UCSD-AML1 (cell line): ENCODE measurements around the gene IL5.
"Not testable (repeated sequence)": the region's sequence is repeated elsewhere in the genome, so short reads cannot be mapped to it uniquely, and the experiment has no call there.

Experiments
- DNase-seq: peaks from one replicate; lab custom pipeline; 2025; ENCODE audit not compliant: unreplicated experiment; lab: John Stamatoyannopoulos, UW

Gene IL5

DNA sequence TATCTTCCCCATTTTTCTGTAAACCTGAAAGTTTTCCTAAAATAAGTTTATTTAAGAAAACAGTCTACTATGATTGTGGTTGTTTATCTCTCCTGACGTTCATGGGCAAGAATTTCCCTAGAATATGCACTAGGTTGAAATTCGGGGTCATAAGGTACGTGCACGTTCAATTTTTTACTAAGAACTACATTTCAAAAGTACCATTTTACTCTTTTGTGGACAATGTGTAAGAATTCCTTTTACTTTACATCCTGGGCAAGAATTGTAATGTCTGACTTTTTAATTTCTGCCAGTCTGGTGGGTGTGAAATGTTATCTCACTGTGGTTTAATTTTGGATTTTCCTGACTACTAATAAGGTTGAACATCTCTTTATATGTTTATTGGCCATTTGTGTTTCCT lies 12.4 kb downstream of the IL5 start:
- DNase-seq, result no peak

DNA sequence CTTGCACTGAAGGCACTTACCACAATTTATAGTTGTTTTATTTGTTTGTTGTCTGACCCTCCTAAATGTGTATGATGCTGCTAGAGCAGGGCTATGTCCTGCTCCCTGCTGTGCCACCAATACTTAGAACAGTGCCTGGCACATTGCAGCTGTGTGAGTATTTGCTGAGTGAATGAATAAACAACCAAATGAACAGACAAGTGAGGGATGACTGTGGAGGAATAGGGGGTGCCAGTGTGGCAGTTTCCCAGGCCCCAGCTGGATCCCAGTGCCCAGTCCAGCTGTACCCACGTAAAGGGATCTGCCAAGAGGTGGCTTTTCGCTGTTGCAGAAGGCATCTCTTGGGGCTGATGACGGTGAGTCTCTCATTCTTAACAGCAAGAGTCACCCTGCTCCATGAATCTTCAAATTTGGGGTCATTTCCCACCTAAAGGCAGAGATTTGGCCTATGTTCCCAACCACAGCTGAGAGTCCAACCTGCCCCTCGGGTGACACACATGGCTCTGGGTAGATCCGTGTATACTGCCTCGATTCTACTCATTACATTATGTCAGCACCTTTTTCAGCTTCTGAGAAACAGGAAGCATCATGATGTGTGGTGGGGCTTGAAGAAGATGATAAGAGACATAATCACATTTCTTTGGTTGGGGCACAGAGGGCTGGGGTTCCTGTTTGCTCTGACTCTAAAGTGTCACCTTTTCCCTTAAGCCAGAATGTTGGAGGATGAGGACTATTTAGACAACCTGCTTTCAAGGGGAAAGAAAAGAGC lies 14.3 kb downstream of the IL5 start:
- DNase-seq, result peak; percentile 21

DNA sequence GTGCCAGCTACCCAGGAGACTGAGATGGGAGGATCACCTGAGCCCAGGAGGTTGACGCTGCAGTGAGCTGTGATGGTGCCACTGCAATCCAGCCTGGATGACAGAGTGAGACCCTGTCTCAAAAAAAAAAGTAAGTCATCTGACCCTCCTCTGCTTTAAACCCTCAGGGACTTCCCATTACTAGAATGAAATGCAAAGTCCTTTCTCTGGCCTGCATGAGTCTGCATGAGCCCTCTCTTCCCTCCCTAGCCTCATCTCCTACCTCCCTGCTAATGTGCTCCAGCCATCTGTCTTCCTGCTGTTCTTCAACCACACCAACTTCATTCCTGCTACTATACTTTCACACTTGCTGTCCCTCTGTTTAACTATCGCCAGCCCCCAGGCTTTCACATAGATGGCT lies 15.3 kb downstream of the IL5 start:
- no peak for DNase-seq

DNA sequence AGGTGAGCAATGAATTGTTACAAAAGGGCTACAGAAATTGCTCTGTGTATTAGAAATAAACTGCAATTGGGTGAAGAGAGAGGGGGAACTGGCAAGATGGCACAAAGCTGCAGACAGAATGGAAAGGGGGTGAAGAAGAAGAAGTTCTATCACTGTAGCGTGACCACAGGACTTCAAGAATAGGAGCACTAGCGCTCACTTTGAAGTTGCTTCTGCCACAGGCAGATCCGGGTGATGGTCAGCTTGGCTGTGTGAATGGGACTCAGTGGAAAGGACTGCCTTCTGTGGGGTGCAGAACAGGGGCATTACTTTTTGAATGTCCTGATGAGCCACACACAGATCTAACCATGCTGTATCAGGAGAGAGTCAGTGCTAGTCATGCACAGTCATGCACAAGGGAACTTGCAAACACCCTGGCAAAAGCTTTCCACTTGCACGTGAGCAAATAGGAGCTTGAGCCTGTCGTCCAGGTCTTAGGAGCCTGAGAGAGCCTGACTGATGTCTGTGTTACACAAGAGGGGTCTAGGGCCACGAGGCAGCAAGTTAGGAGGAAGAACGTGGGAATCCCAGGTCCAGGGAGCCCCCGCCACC lies 16.3 kb downstream of the IL5 start:
- peak; percentile 24 for DNase-seq

DNA sequence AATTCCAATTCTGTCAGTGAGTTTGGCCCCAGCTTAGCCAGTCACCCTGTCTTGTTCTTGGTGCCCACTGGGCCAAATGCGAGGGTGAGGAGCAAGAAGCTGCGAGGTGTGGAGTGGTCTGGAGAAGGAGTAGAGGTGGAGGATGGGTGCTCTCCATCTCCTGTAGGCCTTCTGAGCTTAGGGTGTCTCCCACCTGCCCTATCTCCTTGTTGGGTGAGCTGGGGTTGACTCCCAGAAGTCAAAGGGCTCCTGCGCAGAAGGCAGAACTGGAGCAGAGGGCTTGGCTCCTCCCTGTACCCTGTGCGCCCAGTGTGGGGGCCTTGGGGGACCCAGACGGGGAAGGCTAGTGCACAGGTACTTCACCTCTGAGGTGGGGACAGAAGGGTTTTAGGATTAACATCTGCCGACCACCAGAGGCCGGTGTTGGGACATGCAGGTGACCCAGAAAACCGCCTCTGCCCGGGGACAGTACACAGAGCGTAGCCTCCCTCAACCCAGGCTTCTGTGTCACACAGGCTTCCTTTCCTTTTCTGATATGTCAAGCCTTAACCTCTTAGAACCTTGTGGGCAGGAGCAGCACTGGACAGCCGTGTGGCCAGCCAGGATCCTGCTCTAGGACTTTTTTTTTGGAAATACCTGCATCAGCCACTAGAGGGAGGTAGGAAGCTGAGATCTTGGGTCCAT lies 16.9 kb downstream of the IL5 start:
- peak; percentile 38 for DNase-seq

DNA sequence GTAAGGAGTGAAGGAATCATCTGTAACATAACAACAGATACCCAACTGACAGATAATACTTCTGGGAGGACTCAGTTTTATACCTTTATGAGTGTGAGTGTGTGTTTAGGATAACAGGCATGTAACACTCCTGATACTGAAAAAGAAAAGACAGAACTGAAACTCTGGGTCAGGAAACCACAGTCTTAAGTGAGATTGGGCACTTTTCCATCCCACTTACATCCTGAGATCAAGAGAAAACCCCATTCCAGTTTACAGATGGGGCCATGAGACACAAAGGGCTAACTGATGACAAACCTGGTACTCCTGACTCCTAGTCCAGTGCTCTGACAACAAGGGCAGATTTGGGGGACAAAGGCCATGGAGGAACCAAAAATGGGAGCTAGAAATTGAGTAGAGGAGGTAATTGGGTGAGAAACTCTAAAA lies 18.0 kb downstream of the IL5 start:
- no peak for DNase-seq

DNA sequence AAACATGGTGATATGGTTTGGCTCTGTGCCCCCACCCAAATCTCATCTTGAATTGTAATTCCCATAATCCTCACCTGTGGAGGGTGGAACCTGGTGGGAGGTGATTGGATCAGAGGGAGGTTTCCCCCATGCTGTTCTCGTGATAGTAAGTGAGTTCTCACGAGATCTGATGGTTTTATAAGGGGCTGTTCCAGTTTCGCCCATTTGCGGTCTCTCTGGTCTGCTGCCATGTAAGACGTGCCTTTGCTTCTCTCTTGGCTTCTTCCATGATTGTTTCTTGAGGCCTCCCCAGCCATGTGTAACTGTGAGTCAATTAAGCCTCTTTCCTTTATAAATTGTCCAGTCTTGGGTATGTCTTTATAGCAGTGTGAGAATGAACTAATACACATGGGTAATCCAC lies 18.4 kb downstream of the IL5 start:
- not testable (repeated sequence) for DNase-seq

DNA sequence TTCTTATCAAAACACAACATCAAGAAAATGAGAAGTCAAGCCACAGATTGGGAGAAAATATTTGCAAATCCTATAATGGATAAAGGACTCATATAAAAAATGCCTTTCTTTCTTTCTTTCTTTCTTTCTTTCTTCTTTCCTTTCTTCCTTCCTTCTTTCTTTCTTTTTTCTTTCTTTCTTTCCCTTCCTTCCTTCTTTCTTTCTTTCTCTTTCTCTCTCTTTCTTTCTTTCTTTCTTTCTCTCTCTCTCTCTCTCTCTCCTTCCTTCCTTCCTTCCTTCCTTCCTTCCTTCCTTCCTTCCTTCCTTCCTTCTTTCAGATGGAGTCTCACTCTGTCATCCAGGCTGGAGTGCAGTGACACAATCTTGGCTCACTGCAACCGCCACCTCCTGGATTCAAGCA lies 21.3 kb downstream of the IL5 start:
- DNase-seq, result not testable (repeated sequence)

DNA sequence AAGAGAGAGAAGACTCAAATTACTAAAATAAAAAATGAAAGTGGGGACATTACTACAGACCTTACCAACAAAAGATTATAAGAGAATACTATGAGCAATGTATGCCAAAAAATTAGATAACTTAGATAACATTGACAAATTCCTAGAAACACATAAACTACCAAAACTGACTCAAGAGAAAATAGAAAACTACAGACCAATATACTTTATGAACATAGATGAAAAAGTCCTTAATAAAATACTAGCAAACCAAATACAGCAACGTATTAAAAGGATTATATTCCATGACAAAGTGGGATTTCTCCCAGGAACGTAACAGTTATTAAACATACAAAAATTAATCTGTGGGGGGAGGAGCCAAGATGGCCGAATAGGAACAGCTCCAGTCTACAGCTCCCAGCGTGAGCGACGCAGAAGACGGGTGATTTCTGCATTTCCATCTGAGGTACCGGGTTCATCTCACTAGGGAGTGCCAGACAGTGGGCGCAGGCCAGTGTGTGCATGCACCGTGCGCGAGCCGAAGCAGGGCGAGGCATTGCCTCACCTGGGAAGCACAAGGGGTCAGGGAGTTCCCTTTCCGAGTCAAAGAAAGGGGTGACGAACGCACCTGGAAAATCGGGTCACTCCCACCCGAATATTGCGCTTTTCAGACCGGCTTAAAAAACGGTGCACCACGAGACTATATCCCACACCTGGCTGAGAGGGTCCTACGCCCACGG lies 29.5 kb downstream of the IL5 start:
- DNase-seq, result not testable (repeated sequence)

DNA sequence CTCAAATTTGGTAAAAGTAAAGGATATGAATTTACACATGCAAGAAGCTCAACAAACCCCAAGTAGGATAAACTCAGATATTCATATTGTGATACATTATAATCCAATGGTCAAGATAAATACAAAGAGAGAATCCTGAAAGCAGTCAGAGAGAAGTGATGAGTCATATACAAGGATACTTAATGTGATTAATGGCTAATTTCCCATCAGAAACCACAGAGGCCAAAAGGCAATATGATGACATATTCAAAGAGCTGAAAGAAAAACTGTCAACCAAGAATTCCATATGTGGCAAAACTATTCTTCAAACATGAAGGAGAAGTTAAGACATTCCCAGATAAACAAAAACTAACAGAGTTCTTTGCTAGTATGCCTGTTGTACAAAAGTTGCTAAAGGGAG lies 33.2 kb downstream of the IL5 start:
- no peak for DNase-seq

DNA sequence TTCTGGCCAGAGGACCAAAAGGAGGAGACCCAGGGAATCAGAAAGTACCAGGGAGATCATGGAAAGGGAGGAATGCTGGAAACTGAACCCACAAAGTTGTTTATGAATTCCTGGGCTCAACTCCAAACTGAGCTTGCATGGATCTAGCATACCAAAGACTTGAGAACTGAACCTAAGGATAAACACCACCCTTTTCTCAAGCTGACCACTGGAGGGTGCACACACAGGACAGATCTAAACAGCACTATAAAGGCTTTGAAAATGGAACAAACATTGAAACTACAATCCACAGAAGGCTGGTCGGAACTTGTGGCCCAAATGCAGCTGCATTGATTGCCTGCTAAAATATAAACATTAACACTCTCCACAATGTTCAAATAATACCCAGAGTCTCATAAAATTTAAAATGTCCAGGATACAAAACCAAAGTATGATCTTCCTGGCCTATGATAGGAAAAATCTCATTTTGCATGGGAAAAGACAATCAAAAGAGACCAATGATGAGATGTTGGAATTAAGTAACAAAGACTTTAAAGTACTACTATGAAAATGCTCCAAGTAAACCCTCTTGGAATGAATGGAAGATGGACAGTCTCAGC lies 37.1 kb downstream of the IL5 start:
- DNase-seq, result no peak

DNA sequence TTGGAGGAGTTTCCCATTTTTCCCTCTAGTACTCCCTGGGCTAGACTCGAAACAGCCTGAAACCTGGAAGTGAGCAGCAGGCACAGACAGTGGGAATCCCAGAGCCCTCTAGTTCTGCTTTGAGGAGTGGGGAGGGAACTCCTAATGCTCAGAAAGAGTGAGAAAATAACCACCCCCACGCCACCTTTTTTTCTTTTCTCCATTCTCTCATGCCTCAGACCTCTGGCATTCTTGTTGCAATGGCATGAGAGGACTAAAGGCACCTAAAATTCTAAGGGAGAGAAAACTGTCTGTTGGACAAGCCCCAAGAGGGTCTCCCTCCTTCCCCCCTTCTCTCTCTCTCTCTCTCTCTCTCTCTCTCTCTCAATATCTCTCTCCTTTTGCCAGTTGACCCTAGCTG lies 37.7 kb downstream of the IL5 start:
- no peak for DNase-seq

DNA sequence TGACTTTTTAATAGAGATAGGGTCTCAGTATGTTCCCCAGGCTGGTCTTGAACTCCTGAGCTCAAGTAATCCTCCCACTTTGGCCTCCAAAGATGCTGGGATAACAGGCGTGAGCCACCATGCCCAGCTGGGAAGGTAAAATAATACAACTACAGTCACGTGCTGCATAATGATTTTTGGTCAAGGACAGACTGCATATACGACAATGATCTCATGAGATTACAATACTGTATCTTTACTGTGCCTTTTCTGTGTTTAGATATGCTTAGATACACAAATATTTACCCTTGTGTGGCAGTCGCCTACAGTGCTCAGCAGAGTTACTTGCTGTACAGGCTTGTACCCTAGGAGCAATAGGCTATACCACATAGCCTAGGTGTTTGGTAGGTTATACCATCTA lies 38.6 kb downstream of the IL5 start:
- DNase-seq, result no peak

DNA sequence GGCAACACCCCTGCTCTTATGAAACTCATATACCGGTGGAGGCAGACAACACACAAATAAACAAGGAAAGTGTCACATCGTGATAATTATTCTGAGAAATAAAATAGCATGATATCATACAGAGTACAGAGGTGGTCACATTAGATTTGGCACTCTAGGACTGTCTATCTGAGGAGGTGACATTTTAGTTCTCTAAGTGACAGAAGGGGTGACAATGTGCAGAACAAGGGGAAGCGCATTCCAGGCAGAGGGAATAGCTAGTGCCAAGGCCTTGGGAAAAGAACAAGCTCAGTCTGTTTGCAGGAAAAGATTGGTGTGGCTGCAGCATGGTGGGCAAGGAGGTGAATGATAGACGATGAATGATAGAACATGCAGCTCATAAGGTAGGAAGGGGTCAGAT lies 40.1 kb downstream of the IL5 start:
- no peak for DNase-seq

DNA sequence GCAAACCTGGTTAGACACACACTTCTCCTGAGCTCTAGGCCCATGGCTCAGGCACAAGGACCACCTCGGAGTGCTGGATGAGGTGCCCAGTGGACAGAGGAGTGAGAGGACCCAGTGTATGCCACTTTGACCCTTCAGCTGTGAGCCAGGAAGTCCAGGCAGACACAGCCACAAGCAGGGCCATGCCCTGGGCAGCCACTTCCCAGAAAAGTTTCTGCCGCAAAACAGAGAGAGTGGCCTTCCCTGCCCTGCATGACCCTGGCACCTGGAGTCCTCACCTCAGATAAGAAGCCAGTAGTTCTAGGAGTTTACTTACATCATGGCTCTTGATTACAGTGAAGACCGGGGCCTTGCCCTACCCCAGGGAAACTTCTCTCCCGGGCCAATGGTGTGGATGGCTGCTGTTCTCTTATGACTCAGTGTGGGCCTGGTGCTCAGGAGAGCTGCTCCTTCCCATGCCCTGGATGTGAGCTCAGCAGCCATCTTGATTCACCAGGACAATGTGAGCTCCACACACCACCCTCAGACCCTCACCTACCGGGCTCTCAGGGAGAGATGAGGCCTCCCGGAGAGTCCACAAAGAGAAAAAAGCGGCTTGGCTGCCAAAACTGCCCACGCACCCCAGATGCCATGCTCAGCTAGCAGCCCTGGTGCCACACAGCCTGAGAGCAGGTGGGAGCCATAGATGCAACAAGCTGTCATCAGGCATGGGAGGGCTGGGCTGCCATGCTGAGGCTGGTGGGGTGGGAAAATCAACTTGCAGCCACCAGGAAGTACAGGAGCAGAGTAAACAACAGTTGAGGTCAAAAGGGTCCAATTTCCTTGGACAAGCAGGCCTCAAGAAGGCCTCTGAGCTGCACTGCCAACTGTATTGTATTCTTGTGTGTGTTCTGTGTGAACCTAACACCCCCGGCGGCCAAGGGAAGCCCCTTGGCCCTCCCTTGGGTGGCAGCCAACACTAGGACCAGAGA lies 41.1 kb downstream of the IL5 start:
- no peak for DNase-seq

DNA sequence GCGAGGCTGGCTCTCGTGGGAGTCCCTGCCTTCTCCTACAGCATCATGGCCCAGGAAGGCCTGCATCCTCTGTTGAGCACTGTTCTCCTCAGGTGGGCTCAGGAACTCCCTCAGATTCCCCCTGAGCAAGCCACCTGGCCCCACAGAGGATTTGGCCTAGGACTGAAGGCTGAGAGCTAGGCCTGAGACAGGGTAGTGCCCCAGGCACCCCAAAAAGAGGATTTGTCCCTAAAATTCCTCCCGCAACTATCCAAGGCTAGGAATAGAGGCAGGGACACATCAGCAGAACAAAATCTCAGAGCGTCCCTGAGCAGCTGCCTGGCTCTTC lies 41.7 kb downstream of the IL5 start:
- DNase-seq, result no peak

DNA sequence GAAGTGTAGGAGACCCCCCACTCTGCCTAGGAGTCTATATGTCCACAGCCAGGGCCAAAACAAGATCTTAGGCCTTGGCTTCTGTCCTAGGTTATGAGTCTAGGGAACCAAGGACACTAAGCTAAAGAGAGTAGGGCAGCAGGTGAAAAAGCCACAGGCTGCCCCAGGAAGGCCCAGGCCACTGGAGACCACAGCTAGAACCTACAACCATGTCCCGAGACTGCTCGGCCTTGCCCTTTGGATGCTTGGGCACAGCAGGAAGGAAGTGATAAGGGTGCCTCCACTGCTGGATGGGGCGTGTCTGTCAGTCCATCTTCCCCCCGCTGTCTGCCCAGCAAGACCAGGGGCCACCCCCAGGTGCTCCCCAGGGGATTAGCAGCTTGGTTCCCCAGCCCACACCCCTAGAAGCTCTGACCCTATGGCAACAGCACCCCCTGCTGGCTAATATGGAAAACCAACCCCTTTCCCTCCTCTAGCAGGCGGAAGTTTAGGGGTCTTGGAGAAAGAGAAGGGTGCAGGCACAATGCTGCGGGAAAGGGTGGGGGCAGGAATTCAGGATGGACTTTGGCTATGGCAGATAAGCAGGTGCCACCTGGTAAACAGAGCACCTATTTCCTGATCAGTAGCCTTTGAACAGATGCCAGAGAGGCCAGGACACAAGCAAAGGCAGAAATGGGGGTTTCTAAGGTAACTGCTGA lies 42.2 kb downstream of the IL5 start:
- peak; percentile 77 for DNase-seq

DNA sequence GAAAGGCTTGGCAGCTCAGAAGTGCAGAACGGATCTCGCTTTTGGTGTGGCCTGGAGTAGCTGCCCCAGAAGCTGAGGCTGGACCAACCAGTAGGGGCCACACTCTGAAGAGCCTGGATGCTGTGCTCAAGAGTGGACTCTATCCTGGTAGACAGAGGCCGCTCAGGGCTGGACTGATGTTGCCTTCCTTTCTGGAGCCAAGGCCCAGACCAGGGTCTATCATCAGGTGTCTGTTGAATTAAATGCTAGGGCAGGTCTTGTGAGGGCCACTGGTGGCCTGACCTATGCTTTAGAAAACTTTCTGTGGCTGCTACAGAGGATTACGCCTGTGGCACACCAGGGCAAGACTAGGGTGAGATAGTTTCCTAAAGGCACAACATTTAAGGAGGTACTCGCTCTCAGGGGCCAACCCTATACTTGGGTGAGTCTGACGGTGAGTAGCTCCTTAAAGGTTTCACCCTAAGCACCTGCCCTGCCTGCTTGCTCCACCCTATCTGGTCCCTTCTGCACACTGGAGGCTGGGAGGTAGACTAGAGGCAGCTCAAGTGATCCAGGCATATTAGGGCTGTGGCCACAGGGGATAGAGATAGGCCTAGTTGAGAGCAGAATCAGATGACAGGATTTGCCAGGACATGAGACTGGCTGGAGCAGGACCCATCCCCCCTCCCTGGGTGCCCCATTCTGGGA lies 42.9 kb downstream of the IL5 start:
- DNase-seq, result no peak
